Lower leg skin (tissue), 3 donors: ENCODE results near the gene HEPN1.

Source experiments
- POLR2A ChIP-seq, 2 donors: fragments of 450-650 bp; IDR thresholded peaks; one replicate each; pipeline ENCODE4 v1.6.1; 2016 to 2017; ENCODE audit warnings: antibody characterized with exemption in 2 of 2, mild to moderate bottlenecking in 1 of 2, moderate library complexity in 1 of 2
- TF ChIP-seq, protein P1 (sequence below), 3 donors: fragments of 450-650 bp; IDR thresholded peaks; one replicate each; pipeline ENCODE4 v1.5.1; 2016; ENCODE audit warnings: antibody characterized with exemption in 3 of 3, mild to moderate bottlenecking in 3 of 3, moderate library complexity in 2 of 3

DNA sequence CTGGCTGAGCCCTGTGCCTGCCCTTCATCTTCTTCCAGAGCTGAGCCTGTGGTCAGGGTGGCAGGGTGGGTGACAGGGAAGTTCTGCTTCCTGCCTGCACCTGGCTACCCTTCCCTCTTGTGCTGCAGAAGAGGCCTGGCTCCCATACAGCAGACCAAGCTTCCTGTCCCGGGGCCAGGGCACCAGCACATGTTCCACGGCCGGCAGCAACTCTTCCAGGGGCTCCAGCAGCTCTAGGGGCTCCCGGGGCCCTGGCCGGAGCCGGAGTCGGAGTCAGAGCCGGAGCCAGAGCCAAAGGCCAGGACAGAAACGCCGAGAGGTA is 38.8 kb upstream of the HEPN1 start:
- TF ChIP-seq, protein P1, sequence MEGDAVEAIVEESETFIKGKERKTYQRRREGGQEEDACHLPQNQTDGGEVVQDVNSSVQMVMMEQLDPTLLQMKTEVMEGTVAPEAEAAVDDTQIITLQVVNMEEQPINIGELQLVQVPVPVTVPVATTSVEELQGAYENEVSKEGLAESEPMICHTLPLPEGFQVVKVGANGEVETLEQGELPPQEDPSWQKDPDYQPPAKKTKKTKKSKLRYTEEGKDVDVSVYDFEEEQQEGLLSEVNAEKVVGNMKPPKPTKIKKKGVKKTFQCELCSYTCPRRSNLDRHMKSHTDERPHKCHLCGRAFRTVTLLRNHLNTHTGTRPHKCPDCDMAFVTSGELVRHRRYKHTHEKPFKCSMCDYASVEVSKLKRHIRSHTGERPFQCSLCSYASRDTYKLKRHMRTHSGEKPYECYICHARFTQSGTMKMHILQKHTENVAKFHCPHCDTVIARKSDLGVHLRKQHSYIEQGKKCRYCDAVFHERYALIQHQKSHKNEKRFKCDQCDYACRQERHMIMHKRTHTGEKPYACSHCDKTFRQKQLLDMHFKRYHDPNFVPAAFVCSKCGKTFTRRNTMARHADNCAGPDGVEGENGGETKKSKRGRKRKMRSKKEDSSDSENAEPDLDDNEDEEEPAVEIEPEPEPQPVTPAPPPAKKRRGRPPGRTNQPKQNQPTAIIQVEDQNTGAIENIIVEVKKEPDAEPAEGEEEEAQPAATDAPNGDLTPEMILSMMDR (IDR thresholded peaks at IDR 0.05), result no peak
- no peak for TF ChIP-seq POLR2A (IDR thresholded peaks at IDR 0.05)
